Stimulated activated CD4-positive, alpha-beta T cell treated with anti-CD3 and anti-CD28 coated beads, Interleukin-12 subunit alpha, Interleukin-12 subunit beta, amount 100 ng/mL, for 4 hours (primary cell): ENCODE results near the gene PPP2R5D.
"Not testable (repeated sequence)": the region's sequence is repeated elsewhere in the genome, so short reads cannot be mapped to it uniquely, and the experiment has no call there.

ENCODE experiments used
- DNase-seq: peaks from one replicate; pipeline ENCODE4 v3.0.0-alpha.2; 2020

Gene PPP2R5D

DNA sequence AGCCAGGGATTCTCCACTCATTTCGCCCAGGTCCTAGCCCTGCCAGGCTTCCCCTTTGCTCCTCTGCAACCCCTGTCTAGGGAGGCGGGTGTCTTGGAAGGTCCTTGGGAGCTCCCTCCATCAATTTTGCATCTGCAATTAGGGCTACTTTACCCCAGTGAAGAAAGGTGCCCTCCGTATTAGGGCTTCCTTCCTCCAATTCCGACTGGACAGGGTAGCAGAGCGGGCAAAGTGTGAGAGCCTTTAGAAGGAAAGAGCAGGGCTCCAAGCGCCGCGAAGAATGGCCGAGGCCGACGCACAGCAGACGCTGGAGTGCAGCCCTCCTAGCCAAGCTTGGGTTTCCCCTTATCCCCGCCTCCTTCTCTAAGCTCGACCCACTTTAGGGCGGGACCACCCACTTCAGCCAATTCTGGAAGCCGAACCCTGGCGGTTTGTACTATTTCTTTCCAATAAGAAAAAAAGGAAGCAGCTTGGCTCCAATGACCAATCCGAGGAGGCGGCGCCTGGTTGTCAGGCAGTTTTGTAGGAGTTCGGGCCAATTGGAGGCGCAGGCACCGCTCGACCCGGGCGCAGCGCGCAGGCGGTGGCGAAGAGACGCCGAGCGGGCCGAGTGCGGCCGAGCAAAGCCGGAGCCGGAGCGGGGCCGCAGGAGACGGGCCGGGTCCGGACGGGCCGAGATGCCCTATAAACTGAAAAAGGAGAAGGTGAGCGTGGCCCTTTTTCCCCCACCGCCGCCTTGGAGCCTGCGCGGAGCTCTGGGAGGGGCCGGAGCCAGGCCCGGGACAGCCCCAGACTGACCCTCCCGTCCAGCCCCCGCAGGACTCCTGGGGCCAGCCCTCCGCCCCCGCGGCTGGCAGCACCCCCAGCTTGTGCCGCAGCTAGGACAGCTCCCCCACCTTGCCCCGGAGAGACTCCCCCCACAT lies at the start of gene PPP2R5D:
Gene PPP2R5D (plus strand): TSS at position 570 of the 923 bp plus-strand sequence. CDS start 108 bp downstream, at position 678.
- DNase-seq = peak; percentile 92

- DNase-seq = no peak
Measured at GRCh38 chr6:42935322-42935721, 49.0 kb upstream of the PPP2R5D start.

DNA sequence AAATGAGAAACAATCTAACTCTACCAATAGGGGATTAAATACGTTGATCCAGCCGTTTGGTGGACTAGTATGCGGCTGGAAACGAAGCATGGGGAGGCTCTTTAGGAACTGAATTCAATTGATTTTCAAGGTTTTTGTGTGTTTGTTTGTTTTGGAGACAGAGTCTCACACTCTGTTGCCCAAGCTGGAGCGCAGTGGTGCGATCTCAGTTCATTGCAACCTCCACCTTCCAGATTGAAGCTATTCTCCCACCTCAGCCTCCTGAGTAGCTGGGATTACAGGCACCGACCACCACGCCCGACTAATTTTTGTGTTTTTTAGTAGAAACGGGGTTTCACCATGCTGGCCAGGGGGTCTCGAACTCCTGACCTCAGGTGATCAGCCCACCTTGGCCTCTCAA lies 48.0 kb upstream of the PPP2R5D start:
- DNase-seq = no peak

GRCh38 chr6:42937548-42938427 lies 46.6 kb upstream of the PPP2R5D start:
- DNase-seq = no peak

DNA sequence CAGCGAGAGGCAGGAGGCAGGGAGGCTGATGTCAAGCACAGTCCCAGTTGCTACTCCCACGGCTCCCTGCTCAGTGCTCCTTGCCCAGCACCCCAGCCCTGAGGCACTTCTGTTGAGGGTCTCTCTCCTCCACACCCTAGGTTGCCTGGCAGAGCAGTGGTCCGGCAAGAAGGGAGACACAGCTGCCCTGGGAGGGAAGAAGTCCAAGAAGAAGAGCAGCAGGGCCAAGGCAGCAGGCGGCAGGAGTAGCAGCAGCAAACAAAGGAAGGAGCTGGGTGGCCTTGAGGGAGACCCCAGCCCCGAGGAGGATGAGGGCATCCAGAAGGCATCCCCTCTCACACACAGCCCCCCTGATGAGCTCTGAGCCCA lies 46.0 kb upstream of the PPP2R5D start:
- no peak for DNase-seq

GRCh38 chr6:42938987-42939809 lies 45.2 kb upstream of the PPP2R5D start:
- no peak for DNase-seq

GRCh38 chr6:42939810-42940167 lies 44.6 kb upstream of the PPP2R5D start:
- no peak for DNase-seq

GRCh38 chr6:42940493-42941045 lies 43.8 kb upstream of the PPP2R5D start:
- no peak for DNase-seq

DNA sequence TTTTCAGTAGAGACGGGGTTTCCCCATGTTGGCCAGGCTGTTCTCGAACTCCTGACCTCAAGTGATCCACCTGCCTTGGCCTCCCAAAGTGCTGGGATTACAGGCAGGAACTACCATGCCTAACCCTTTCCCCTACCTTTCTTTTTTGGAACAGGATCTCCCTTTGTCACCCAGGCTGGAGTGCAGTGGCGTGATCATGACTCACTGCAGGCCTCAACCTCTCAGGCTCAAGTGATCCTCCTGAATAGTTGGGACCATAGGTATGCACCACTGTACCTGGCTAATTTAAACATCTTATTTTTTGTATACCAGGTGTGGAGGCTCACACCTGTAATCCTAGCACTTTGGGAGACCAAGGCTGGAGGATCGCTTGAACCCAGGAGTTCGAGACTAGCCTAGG lies 43.0 kb upstream of the PPP2R5D start:
- not testable (repeated sequence) for DNase-seq

GRCh38 chr6:42942444-42942843 lies 41.9 kb upstream of the PPP2R5D start:
- no peak for DNase-seq

DNA sequence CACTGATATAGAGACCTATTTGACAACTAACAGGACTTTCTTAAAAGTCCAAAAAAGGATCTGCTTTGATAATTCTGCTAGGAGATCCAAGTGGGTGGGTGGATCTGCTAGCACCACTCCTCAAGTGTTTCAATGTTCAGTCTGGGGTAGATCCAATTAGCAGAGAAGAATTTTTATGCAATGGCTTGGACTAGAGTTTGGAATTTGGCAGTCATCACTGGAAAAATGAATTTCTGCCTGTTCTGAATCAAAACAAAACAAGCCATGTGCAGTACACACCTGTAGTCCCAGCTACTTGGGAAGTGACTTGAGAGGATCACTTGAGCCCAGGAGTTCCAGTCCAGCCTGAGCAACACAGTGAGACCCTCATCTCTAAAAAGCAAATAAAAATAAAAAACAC lies 36.4 kb upstream of the PPP2R5D start:
- no peak for DNase-seq

GRCh38 chr6:42952389-42952788 lies 32.0 kb upstream of the PPP2R5D start:
- DNase-seq = no peak

DNA sequence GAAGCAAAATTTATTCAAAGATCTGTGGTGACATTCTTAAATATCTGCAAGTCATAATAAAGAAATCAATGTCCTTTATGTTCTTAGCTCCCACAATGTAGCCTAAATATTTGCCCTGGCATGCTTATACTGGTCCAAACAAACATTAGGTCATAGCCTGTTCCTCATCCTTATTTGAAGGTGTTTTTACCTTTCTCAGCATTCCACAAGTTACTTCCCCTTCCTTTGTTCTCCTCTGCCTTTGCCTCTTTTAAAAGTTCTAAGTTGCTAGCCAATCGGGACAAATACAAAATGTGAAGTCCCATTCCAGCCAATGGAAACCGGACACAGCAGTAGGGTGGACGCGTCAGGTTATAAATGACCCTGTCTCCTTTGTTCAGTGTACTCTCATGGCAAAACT lies 30.0 kb upstream of the PPP2R5D start:
- DNase-seq = not testable (repeated sequence)

GRCh38 chr6:42958125-42958524 lies 26.2 kb upstream of the PPP2R5D start:
- no peak for DNase-seq

- no peak for DNase-seq
Measured at GRCh38 chr6:42959917-42960242, 24.5 kb upstream of the PPP2R5D start.

GRCh38 chr6:42960243-42961019 lies 23.9 kb upstream of the PPP2R5D start, which contains the start of gene GNMT:
Gene GNMT, plus strand, starts transcription at chr6:42960754. Its CDS starts 14 bp downstream, at chr6:42960768.
- DNase-seq = peak; percentile 33

GRCh38 chr6:42961020-42961470 lies 23.3 kb upstream of the PPP2R5D start:
- no peak for DNase-seq

- DNase-seq = no peak
Measured at GRCh38 chr6:42962096-42962495, 22.3 kb upstream of the PPP2R5D start.

GRCh38 chr6:42962502-42963178 lies 21.7 kb upstream of the PPP2R5D start:
- DNase-seq = no peak

DNA sequence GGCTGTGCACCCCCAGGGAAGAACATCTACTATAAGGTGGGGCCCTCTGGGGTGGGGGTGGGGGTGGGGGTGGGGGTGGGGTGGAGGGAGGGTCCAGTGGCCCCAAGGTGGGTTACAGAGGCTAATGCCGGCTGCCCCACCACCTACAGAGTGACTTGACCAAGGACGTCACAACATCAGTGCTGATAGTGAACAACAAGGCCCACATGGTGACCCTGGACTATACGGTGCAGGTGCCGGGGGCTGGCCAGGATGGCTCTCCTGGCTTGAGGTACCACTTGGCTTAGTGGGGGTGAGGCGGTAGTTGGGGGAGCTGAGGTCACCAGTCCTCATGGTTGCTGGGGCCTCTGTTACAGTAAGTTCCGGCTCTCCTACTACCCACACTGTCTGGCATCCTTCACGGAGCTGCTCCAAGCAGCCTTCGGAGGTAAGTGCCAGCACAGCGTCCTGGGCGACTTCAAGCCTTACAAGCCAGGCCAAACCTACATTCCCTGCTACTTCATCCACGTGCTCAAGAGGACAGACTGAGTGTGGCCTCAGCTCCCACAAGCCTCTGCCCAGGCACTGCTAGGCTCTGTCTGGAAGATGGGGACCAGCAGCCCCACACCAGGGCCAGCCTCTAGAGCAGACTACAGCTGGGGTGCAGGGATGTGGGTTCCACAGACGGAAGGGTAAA lies 21.1 kb upstream of the PPP2R5D start:
- no peak for DNase-seq
